Esophagus muscularis mucosa (tissue), 4 donors: Measurements from ENCODE around the gene CXXC5. TPM values are rescaled to one million over a fixed set of nuclear protein-coding genes. Genes with fewer than 3 reads are reported as not detected.

ENCODE experiments used
- DNase-seq: peaks from one replicate; pipeline ENCODE4 v3.0.0-alpha.2; 2017; ENCODE audit errors: extremely low spot score
- H3K27ac ChIP-seq, 4 donors: fragments of 200-600 bp; sonication (generic); replicated peaks in 1 of 4; 1 replicate in 3 of 4; 2 replicates in 1 of 4; pipeline ENCODE4 v1.5.1; 2016 to 2019; ENCODE audit warnings: mild to moderate bottlenecking in 1 of 4
- H3K27me3 ChIP-seq, 4 donors: fragments of 200-600 bp; sonication (generic); one replicate each; pipeline versions ENCODE4 v1.5.1 to v1.6.0; 2016 to 2019
- H3K36me3 ChIP-seq, 4 donors: fragments of 200-600 bp; sonication (generic); one replicate each; pipeline ENCODE4 v1.5.1; 2016 to 2019
- H3K4me1 ChIP-seq, 4 donors: fragments of 200-600 bp; sonication (generic); one replicate each; pipeline ENCODE4 v1.5.1; 2016 to 2019
- H3K4me3 ChIP-seq, 4 donors: fragments of 200-600 bp; sonication (generic); 1 replicate in 2 of 4; 2 replicates in 2 of 4; pipeline ENCODE4 v1.5.1; 2016 to 2019; ENCODE audit warnings: mild to moderate bottlenecking in 4 of 4, moderate library complexity in 1 of 4
- H3K9me3 ChIP-seq, 4 donors: fragments of 200-600 bp; sonication (generic); 1 replicate in 3 of 4; 2 replicates in 1 of 4; pipeline ENCODE4 v1.5.1; 2016 to 2019
- CTCF ChIP-seq, 3 experiments: fragments of 200-600 bp in 2 of 3; fragments of 450-650 bp in 1 of 3; sonication (generic) in 2 of 3; IDR thresholded peaks; one replicate each; pipeline ENCODE4 v1.5.1; 2017 to 2019; ENCODE audit warnings: antibody characterized with exemption in 3 of 3, mild to moderate bottlenecking in 2 of 3, moderate library complexity in 1 of 3
- EP300 ChIP-seq: sonication (generic); formaldehyde crosslinking; IDR thresholded peaks from one replicate; pipeline ENCODE4 v1.6.1; 2017; ENCODE audit warnings: antibody characterized with exemption
- POLR2A ChIP-seq: fragments of 450-650 bp; IDR thresholded peaks from one replicate; pipeline ENCODE4 v1.6.1; 2017; ENCODE audit warnings: antibody characterized with exemption, moderate library complexity, mild to moderate bottlenecking, low read depth
- POLR2AphosphoS5 ChIP-seq, 2 donors: sonication (generic); formaldehyde crosslinking; IDR thresholded peaks; one replicate each; pipeline ENCODE4 v1.6.1; 2017; ENCODE audit warnings: antibody characterized with exemption in 2 of 2
- WGBS: methylation state at CpG from one replicate; pipeline ENCODE4 v1.1.5; 2018; 5-methylcytosine and 5-hydroxymethylcytosine counted together
- intact Hi-C: fragments of 100-400 bp; cut with DNase I; formaldehyde crosslinking; loops from one replicate; pipeline ENCODE4 v1.15.1; 2023
- total RNA-seq, 4 donors: library from RNA; depleted of rRNA; stranded (reverse); fragments of >200 nt; gene quantifications; one replicate each; pipeline versions ENCODE4 v1.1.0 to v1.2.1, GENCODE V29; 2016

CXXC5 gene
- total RNA-seq, 4 donors from 2014 or later, result 22.0 to 32.4 (median 27.8) TPM

- Histone ChIP-seq H3K4me3 (no peak overlapping the region), H3K27ac (peak overlapping the region; percentile 91 to 95 (median 94)), H3K4me1 (peaks cover 94 to 98% (median 96%) of the 10 kb centered on the region in 4 donors), H3K27me3 (no peaks in the 10 kb centered on the region), H3K9me3 (no peaks in the 10 kb centered on the region), H3K36me3 (no peaks in the 10 kb centered on the region)
- intact Hi-C loops, result no loop called here
- 72% methylated on average over 15 of the region's 16 CpGs for WGBS
- TF ChIP-seq EP300 (no peak), CTCF (IDR thresholded peaks at IDR 0.05) (peak in 1 of 3 experiments; percentile 13)
- no peak for DNase-seq
Observed at GRCh38 chr5:139670369-139671095, 22.4 kb downstream of the CXXC5 start.

- intact Hi-C loops, result no loop called here
- Histone ChIP-seq H3K4me1 (peaks cover 90 to 96% (median 94%) of the 10 kb centered on the region in 4 donors), H3K9me3 (no peaks in the 10 kb centered on the region), H3K27me3 (no peaks in the 10 kb centered on the region), H3K27ac (peak overlapping the region; percentile 50 to 95 (median 74)), H3K36me3 (no peaks in the 10 kb centered on the region), H3K4me3 (peak overlapping the region in 3 of 4 donors; percentile 0 to 18 (median 12))
- no peak for TF ChIP-seq POLR2AphosphoS5 (IDR thresholded peaks at IDR 0.05)
- no peak for TF ChIP-seq POLR2A
- no peak for TF ChIP-seq EP300
- no peak for TF ChIP-seq CTCF (IDR thresholded peaks at IDR 0.05)
- 62% methylated on average over 12 of the region's 20 CpGs for WGBS
- DNase-seq, result no peak
Observed at GRCh38 chr5:139671096-139671841, 23.1 kb downstream of the CXXC5 start.

- no peak for TF ChIP-seq EP300
- no peak for TF ChIP-seq POLR2AphosphoS5 (IDR thresholded peaks at IDR 0.05)
- no peak for TF ChIP-seq CTCF (IDR thresholded peaks at IDR 0.05)
- TF ChIP-seq POLR2A, result no peak
- Histone ChIP-seq H3K27ac (peak overlapping the region; percentile 52 to 80 (median 74)), H3K4me3 (no peak overlapping the region), H3K27me3 (no peaks in the 10 kb centered on the region), H3K9me3 (no peaks in the 10 kb centered on the region), H3K36me3 (peaks cover 0 to 7% (median under 1%) of the 10 kb centered on the region in 4 donors), H3K4me1 (peaks cover 86 to 90% (median 87%) of the 10 kb centered on the region in 4 donors)
- intact Hi-C loops, result no loop called here
- no peak for DNase-seq
- 78% methylated on average over 3 of the region's 4 CpGs for WGBS
Observed at GRCh38 chr5:139675213-139675612, 27.1 kb downstream of the CXXC5 start.

GRCh38 chr5:139675825-139676224 is 27.7 kb downstream of the CXXC5 start:
- WGBS, result 84% methylated on average over 4 of the region's 4 CpGs
- peak overlapping the region; percentile 52 to 80 (median 74) for H3K27ac ChIP-seq
- peaks cover 80 to 84% (median 81%) of the 10 kb centered on the region in 4 donors for H3K4me1 ChIP-seq

More at GRCh38 chr5:139675825-139676224, 27.7 kb downstream of the CXXC5 start:
- H3K4me3 ChIP-seq, result no peak overlapping the region
- DNase-seq, result no peak
- TF ChIP-seq POLR2A (no peak), CTCF (IDR thresholded peaks at IDR 0.05) (no peak), EP300 (no peak), POLR2AphosphoS5 (IDR thresholded peaks at IDR 0.05) (no peak)
- intact Hi-C loops, result no loop called here
- H3K9me3 ChIP-seq, result no peaks in the 10 kb centered on the region
- no peaks in the 10 kb centered on the region for H3K27me3 ChIP-seq
- H3K36me3 ChIP-seq, result peaks cover 0 to 13% (median 6%) of the 10 kb centered on the region in 4 donors
